H1 (cell line): ENCODE data around the gene PDE6B. TPM values are rescaled to one million over a fixed set of nuclear protein-coding genes. Genes with fewer than 3 reads are reported as not detected.

Source experiments
- CHD7 ChIP-seq: fragments of 300-600 bp; sonication (generic); IDR thresholded peaks from 2 replicates; pipeline ENCODE4 v1.7.1; 2012; ENCODE audit warnings: low read length, moderate library complexity, mild to moderate bottlenecking, inconsistent platforms; ENCODE audit not compliant: insufficient replicate concordance
- CTCF ChIP-seq, 3 experiments: IDR thresholded peaks; 1 replicate in 2 of 3; 2 replicates in 1 of 3; pipeline versions ENCODE4 v1.5.1 to v1.6.1; 2011; ENCODE audit warnings: low read length in 3 of 3, mild to moderate bottlenecking in 3 of 3, inconsistent platforms in 2 of 3, low read depth in 1 of 3, moderate library complexity in 1 of 3; ENCODE audit not compliant: insufficient read depth in 1 of 3; ENCODE audit errors: control extremely low read depth in 1 of 3
- KDM1A ChIP-seq: fragments of 200-600, 300-600 bp; sonication (generic); IDR thresholded peaks from 2 replicates; pipeline ENCODE4 v1.7.1; 2016; ENCODE audit warnings: mild to moderate bottlenecking, low read length, borderline replicate concordance
- POU5F1 ChIP-seq: IDR thresholded peaks from 2 replicates; pipeline ENCODE4 v1.6.1; 2011; ENCODE audit warnings: low read depth, mild to moderate bottlenecking, low read length, moderate library complexity
- SIN3A ChIP-seq, 2 experiments: IDR thresholded peaks in 1 of 2; conservative IDR thresholded peaks in 1 of 2; 2 replicates each; pipeline ENCODE4 v1.6.1; 2011 to 2012; ENCODE audit warnings: low read length in 2 of 2, improper control_type of control experiment in 1 of 2, low read depth in 1 of 2, mild to moderate bottlenecking in 1 of 2
- TCF12 ChIP-seq: IDR thresholded peaks from 2 replicates; pipeline ENCODE4 v1.6.1; 2011; ENCODE audit warnings: low read depth, mild to moderate bottlenecking, low read length
- polyA plus RNA-seq, 7 experiments: library from polyadenylated mRNA; depleted of rRNA in 3 of 7; stranded (reverse) in 5 of 7; unstranded in 2 of 7; fragments of >200 nt in 5 of 7; fragments of 200-250 nt in 2 of 7; gene quantifications; 1 replicate in 5 of 7; 2 replicates in 1 of 7; 4 replicates in 1 of 7; pipeline versions ENCODE4 v1.2.1 to v1.2.3, GENCODE V29; 2011 to 2013; ENCODE audit warnings: missing spikeins in 2 of 7, mixed read lengths in 2 of 7
- total RNA-seq: library from RNA; stranded (reverse); fragmentation: NEBNext Ultra II Directional; extraction: Animal tissue kit (Norgen Biotek cat#: 25700); gene quantifications from 2 replicates; pipeline ENCODE4 v1.2.1, GENCODE V29; 2021

The PDE6B gene
- total and polyA plus RNA-seq, 2 of the 8 experiments (the other 6 are each of a cell fraction or from before 2014, with no cell fraction given), result 4.1 to 8.4 TPM

- TF ChIP-seq CHD7, result no peak
- TF ChIP-seq SIN3A (conservative IDR thresholded peaks at IDR 0.05 in 1 of 2, IDR thresholded peaks at IDR 0.05 in 1 of 2; ENCODE audit: low read depth in 1 of 2, low read length in 2 of 2), result no peak
- no peak for TF ChIP-seq TCF12
- TF ChIP-seq KDM1A, result no peak
- no peak for TF ChIP-seq CTCF (IDR thresholded peaks at IDR 0.05; ENCODE audit: control extremely low read depth in 1 of 3, insufficient read depth in 1 of 3, low read depth in 1 of 3, low read length in 3 of 3)
- TF ChIP-seq POU5F1, result no peak
- TF ChIP-seq, all 59 proteins: peak for 0
Observed at GRCh38 chr4:656436-657337, 31.3 kb downstream of the PDE6B start (continued).
